NK-92 treated with Interleukin-12 subunit alpha and Interleukin-12 subunit beta, amount 100 ng/mL, for 24 hours (cell line): Measurements from ENCODE around the gene STK24.
"Not testable (repeated sequence)": the region's sequence is repeated elsewhere in the genome, so short reads cannot be mapped to it uniquely, and the experiment has no call there.

ENCODE experiments used
- DNase-seq: peaks from one replicate; lab custom pipeline; 2025; lab: John Stamatoyannopoulos, UW

Gene STK24

GRCh38 chr13:98434060-98434459 lies 142.8 kb downstream of the STK24 start:
- DNase-seq, result no peak

- DNase-seq, result no peak
These were observed 143.3 kb downstream of the STK24 start for GRCh38 chr13:98433654-98434053.

GRCh38 chr13:98432638-98433037 lies 144.3 kb downstream of the STK24 start:
- DNase-seq, result no peak

GRCh38 chr13:98429977-98430736 lies 146.8 kb downstream of the STK24 start:
- no peak for DNase-seq

GRCh38 chr13:98429531-98429930 lies 147.4 kb downstream of the STK24 start:
- DNase-seq, result no peak

DNA sequence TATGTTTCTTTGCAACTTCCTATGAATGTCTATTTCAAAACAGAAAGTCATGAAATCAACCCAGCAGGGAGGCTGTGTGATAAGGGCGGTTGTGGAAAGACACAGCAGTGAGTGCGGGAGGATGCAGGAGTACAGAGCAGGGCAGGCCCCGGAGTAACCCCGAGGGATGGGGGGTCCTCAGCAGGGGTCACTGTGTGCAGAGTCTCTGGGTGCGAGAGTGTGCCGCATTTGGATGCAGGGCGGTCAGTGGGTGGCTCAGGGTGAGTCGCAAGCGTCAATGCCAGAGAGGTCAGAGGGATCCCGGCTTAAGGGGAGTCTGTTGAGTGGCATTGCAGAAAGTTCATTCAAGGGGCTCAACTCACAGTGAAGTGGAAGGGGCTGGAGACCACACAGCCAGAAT lies 147.8 kb downstream of the STK24 start:
- DNase-seq, result no peak

DNA sequence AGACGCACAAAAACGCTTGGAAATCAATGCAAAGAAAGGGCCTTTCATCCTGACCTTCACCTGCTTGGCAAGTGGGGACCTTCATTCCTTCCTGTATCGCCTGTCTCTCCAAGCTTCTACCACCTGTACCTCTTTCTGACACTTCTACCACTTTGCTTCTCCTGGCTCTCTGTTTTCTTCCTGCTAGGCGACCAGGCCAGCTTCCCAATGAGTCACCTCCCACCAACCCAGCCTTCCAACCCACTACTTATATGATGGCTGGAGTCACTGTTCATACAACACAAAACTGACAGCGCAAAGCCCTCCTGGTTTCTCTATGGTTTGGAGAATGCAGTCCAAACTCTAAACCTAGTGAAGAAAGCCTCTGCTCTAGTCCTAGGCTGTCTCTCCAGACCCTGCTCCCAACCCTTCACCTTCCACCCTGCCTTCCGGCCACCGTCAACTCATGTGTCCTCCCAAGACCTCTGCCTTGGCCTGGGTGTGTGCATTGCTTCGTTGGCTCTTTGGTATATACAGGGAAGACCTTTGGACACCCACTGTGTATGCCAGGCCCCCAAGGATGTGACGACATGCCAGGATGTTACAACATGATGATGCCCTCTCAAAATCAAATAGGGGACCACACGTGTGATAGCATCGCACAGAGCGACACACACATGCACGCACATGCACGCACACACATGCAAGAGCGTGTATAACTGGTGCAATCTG lies 148.5 kb downstream of the STK24 start:
- no peak for DNase-seq

DNA sequence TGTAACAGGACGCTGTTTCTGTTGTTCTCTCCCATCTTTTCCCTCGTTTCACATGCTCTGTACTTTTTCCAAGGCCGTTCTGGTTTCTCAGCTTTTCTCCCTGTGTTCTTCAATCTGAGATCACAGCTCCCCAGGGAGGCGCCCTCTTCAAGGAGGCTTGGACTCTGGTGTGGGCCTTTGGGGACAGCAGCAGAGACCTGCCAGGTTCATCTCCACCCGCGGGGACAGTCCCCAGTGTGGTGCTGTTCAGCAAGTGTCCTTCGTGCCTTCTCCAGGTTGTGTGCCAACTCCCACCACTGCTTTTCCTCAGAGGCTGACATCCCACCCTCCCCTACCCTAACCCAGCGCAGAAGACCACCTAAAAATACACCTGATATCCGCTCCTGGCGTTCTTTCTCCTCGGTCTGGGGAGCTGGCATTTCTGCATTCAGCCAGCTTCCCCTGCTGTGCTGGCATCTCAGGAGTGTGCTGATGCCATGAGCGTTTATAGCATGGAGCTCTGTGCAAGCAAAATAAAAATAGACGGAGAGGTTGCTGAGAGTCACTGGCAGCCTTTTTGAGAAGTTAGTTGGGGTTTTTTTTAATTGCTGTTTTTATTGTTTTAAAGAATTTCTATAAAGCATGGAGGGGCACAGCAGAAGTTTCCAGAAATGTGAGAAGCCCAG lies 149.4 kb downstream of the STK24 start:
- DNase-seq, result no peak

DNA sequence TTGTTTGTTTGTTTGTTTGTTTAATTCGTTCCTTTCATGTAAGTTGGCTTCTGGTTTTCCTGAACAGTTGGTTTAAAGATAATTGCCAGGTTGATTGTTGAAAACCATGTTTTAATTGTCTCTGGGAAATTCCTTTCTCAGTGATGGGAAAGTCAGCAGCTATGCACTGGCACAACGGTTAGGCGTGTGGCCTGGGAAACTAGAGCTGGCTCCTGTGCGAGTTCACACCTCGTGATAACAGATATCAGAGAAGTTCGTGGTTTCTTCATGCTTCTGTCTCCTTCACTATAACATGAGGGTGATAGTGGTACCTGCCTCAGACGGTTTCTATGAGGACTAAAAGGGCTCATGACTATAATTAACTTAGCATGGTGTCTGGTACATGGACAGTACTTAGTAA lies 153.5 kb downstream of the STK24 start:
- DNase-seq, result no peak

DNA sequence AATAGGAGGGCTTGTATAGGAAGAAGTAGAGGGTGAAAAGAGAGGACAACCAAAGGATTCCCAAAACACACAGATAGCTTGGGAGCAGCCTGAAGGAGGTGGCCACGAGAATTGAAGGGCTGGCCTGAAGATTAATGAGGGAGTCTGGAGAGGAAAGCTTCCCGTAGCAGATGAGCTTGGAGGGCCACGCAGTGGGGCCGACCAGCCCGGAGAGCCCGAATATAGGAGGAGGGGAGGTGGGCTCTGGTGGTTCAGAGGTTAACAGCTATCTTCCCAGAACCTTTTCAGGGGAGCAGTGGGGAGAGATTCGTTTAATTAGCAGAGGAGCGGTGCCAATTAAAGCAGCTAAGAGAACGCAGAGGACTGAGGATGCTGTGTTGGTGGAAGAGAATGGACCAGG lies 154.9 kb downstream of the STK24 start:
- DNase-seq, result no peak

GRCh38 chr13:98420554-98421175 lies 156.2 kb downstream of the STK24 start:
- no peak for DNase-seq

DNA sequence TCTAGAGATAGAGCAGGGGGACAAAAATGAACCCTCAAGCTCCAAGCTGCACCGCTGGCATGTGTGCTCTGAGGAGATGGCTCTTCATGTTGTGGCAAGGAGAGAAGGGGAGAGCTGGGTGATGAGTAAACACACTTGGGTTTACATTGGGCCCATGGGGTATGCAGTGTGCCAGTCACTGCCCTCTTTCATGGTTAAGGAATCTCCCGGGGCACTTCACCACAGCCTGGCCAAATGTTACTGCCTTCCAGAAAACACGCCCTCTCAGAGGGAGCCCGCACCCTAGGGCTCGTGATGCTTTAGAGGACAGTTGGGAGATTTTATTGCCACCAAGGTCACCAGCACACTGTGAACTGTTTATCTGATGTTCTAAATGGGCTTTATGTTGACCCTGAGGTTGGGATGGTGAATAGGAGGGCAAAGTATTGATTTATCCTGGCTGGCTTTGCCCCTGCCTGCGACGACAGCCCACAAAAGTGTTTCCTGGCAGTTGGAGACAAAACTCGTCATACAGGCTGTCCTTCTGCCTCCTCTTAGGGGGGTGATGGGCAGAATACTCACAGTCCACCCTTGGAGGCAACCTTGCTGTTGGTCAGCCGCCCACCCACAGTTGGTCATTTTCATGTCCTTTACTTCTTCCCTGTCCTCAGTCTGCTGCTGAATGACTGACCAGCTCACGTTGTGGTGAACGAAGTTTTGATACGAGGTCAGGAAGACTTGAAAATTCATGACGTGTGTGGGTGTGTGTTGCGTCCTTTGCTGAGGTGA lies 156.9 kb downstream of the STK24 start:
- DNase-seq, result no peak

DNA sequence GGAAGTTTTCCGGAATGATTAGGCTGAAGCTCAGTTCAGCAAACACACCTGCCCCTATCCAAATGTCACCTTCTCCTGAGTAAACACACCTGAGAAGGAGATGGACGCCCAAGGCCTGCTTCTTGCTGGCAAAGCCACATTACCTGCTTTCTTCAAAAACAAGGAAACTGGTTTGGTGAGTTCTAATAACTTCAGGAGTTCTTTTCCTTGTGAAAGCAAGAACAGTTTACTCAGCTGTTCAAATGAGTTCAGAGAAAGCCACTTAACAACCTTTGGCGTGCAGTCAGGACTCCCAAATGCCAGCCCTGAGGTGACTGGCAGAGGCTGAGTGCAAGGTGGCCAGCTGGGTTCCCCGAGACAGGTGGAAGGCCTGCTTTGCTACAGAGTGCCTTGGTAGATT lies 160.5 kb downstream of the STK24 start:
- no peak for DNase-seq

DNA sequence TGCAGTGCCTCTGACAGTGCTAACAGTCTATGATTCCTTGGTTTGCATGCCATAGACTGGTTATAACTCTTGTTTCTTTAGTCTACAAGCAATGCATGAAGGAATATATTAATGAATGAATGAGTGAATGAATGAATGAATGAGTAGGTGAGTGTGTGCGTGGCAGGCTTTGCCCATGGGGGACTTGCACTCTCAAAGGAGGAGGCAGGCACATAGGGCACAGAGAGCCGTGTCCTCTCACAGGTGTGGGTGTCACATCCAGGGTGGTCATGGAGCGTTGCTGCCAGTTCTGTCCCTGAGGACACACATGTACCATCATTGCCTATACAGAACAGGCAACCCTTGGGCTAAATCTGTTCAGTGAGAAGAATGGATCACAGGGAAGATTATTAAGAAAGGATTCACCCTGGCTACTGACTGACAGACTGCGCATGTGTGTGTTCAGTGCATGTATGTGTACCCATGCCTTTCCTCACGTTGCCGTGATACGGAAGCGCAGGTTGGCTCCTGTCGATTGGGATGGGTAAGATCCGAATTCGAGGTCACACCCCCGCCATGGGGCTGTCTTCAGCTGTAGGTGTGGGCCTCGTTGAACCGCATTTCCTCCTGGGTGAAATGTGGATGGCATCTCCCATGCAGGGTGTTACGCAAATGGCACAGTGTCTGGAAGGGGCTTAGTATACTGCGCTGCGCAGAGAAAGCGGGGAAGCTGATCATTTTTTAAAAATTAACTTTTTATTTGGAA lies 161.4 kb downstream of the STK24 start:
- no peak for DNase-seq

GRCh38 chr13:98413796-98414195 lies 163.1 kb downstream of the STK24 start:
- no peak for DNase-seq

DNA sequence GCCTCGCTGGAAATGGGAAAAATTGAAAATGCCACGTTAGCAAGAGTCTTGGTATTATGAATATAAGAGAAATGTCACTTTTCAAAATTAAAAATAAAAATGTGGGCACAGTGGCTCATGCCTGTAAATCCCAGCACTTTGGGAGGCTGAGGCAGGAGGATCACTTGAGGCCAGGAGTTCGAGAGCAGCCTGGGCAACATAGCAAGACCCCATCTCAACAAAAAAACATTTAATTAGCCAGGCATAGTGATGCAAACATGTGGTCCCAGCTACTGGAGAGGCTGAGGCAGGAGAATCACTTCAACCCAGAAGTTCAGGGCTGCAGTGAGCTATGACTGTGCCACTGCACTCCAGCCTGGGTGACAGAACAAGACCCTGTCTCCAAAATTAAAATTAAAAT lies 163.6 kb downstream of the STK24 start:
- DNase-seq, result not testable (repeated sequence)

- no peak for DNase-seq
These were observed 165.2 kb downstream of the STK24 start for GRCh38 chr13:98411617-98412265.

DNA sequence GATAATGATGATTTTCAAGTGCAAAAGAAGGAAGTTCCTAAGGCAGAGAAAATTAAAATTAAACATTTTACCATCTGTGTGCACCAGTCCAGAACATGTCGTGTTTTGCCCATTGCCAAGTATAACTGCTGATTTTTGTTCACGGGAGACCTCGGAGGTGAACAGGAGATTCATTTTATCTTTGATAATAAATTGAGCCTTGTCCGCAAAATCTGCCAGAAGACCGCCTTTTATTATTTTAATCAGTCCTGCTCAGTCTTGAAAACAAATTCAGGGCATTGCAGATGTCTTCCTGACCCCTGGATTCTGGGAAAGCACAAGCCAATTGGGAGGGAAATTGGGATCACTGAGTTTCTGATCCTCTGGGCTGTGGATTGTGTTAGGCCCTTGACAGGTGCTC lies 165.9 kb downstream of the STK24 start:
- DNase-seq, result no peak

GRCh38 chr13:98410612-98411011 lies 166.3 kb downstream of the STK24 start:
- no peak for DNase-seq

GRCh38 chr13:98409281-98409680 lies 167.6 kb downstream of the STK24 start:
- DNase-seq, result no peak

DNA sequence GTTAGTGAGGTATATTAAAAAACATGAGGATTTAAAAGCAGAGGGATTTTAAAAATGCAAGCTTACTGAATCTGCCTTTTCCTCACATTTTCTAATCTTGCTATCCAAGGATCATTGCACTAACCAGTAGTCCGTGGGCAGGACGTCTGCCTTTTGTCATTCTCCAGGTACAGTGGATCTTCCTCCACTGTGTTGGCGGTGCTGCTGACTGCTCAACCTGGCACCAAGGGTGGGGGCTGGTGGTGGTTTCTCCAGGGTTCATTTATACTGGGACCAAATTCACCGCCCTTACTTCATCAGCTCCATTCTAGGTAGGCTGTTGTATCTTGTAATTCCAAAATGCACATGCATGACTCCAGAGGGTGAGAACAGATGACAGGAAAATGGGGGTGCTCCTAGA lies 169.3 kb downstream of the STK24 start:
- no peak for DNase-seq
